ENCODE measurements around the gene SLC17A1. TPM values are rescaled to one million over a fixed set of nuclear protein-coding genes. Genes with fewer than 3 reads are reported as not detected.

The SLC17A1 gene
- total RNA-seq, 1 experiment from 2014 or later = not detected

GRCh38 chr6:25777031-25777430 lies 54.8 kb downstream of the SLC17A1 start:
- H3K4me1 ChIP-seq (ENCODE audit: control insufficient read depth, insufficient read depth, low read length) = no peaks in the 10 kb centered on the region
- DNase-seq (ENCODE audit: low read depth, low spot score) (no peak), ATAC-seq (no peak)
- H3K9me3 ChIP-seq (ENCODE audit: control insufficient read depth, insufficient read depth, low read depth, low read length) = no peaks in the 10 kb centered on the region
- no TSS peak for BruUV-seq (replicated peaks)
- H3K4me3 ChIP-seq (ENCODE audit: low read depth in 2 of 2, low read length in 2 of 2) = no peak overlapping the region
- TF ChIP-seq SIN3A (IDR thresholded peaks at IDR 0.05; ENCODE audit: borderline replicate concordance, insufficient read depth, low read depth, low read length) (no peak), CTCF (IDR thresholded peaks at IDR 0.05) (no peak), TCF7L2 (IDR thresholded peaks at IDR 0.05; ENCODE audit: low read depth, low read length) (no peak), REST (IDR thresholded peaks at IDR 0.05; ENCODE audit: insufficient read depth in 1 of 2, low read depth in 2 of 2, low read length in 1 of 2) (no peak)
- CTCF ChIA-PET = no interaction called here
- intact Hi-C loops (cut with micrococcal nuclease; ENCODE audit: unreplicated experiment) = no loop called here
- peaks cover 2% of the 10 kb centered on the region; the same call in 1 of the 2 replicates for H3K27me3 ChIP-seq (ENCODE audit: control insufficient read depth, insufficient read depth, low read length)
- POLR2A ChIA-PET = no interaction called here
- H3K36me3 ChIP-seq (ENCODE audit: control insufficient read depth, insufficient read depth, low read length) = no peaks in the 10 kb centered on the region
- in situ Hi-C loops (cut with HindIII; ENCODE audit: low pct_unique_long_range_greater_than_20kb, low sequenced_read_pairs) = no loop called here
- no peak overlapping the region for H3K27ac ChIP-seq (ENCODE audit: low read length)

GRCh38 chr6:25774120-25774715 lies 57.6 kb downstream of the SLC17A1 start:
- Histone ChIP-seq H3K4me1 (ENCODE audit: control insufficient read depth, insufficient read depth, low read length) (no peaks in the 10 kb centered on the region), H3K4me3 (ENCODE audit: low read depth in 2 of 2, low read length in 2 of 2) (no peak overlapping the region), H3K9me3 (ENCODE audit: control insufficient read depth, insufficient read depth, low read depth, low read length) (no peaks in the 10 kb centered on the region), H3K27me3 (ENCODE audit: control insufficient read depth, insufficient read depth, low read length) (peaks cover 2% of the 10 kb centered on the region; the same call in 1 of the 2 replicates), H3K27ac (ENCODE audit: low read length) (no peak overlapping the region), H3K36me3 (ENCODE audit: control insufficient read depth, insufficient read depth, low read length) (no peaks in the 10 kb centered on the region)
- TF ChIP-seq REST (IDR thresholded peaks at IDR 0.05; ENCODE audit: insufficient read depth in 1 of 2, low read depth in 2 of 2, low read length in 1 of 2) (no peak), TCF7L2 (IDR thresholded peaks at IDR 0.05; ENCODE audit: low read depth, low read length) (no peak), CTCF (IDR thresholded peaks at IDR 0.05) (no peak), SIN3A (IDR thresholded peaks at IDR 0.05; ENCODE audit: borderline replicate concordance, insufficient read depth, low read depth, low read length) (no peak), POLR2AphosphoS5 (IDR thresholded peaks at IDR 0.05; ENCODE audit: low read depth, low read length) (no peak)
- CTCF ChIA-PET = no interaction called here
- intact Hi-C loops (cut with micrococcal nuclease; ENCODE audit: unreplicated experiment) (no loop called here), in situ Hi-C loops (cut with HindIII; ENCODE audit: low pct_unique_long_range_greater_than_20kb, low sequenced_read_pairs) (no loop called here)
- no TSS peak for BruUV-seq (replicated peaks)
- POLR2A ChIA-PET = no interaction called here
- ATAC-seq (no peak), DNase-seq (ENCODE audit: low read depth, low spot score) (no peak)

Data from Panc1 (cell line).